ENCODE results near the gene SYNE2. TPM values are rescaled to one million over a fixed set of nuclear protein-coding genes. Genes with fewer than 3 reads are reported as not detected.

Gene SYNE2
- total RNA-seq, 4 donors from 2014 or later, result 314 to 379 (median 342) TPM

DNA sequence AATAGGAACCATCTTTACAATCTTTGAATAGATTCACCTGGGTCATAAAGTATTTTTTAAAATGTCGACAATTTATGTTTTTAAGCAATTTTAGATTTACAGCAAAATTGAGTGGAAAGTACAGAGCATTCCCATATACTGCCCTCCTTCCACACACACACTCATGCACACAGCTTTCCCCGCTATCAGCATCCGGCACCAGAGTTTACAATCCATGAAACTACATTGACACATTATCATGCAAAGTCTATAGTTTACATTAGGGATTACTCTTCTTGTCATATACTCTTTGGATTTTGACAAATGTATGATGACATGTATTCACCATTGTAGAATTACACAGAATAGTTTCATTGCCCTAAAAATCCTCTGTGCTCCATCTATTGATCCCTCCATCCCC lies 9.0 kb upstream of the SYNE2 start:
- WGBS, 2 donors, result 94 to 96% methylated on average over 3 of the region's 3 CpGs

DNA sequence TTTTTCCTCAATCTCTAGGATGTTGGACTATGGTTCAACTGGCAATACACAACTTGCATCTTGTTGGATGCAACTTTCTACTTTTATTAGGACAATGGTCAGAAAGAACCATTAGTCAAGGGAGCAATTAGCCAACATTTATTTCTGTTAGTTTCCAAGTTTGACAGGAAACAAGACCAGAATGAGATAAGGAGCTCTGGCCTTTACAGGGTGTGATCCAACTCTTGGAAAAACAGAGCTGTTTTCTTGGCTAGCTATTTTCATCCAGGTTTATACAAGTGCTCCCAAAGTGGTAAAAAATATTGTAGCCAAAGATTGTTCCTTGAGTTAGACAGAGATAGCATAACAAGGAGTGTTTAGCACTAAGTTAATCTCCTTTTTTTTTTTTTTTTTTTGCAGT lies 3.9 kb upstream of the SYNE2 start:
- peaks cover 0 to 4% of the 10 kb centered on the region in 2 donors for H3K4me1 ChIP-seq
- H3K9me3 ChIP-seq, result no peaks in the 10 kb centered on the region
- no peak for DNase-seq
- no peak overlapping the region for H3K27ac ChIP-seq
- H3K36me3 ChIP-seq, result no peaks in the 10 kb centered on the region
- no peak for TF ChIP-seq POLR2A (IDR thresholded peaks at IDR 0.05)
- TF ChIP-seq, protein P1, sequence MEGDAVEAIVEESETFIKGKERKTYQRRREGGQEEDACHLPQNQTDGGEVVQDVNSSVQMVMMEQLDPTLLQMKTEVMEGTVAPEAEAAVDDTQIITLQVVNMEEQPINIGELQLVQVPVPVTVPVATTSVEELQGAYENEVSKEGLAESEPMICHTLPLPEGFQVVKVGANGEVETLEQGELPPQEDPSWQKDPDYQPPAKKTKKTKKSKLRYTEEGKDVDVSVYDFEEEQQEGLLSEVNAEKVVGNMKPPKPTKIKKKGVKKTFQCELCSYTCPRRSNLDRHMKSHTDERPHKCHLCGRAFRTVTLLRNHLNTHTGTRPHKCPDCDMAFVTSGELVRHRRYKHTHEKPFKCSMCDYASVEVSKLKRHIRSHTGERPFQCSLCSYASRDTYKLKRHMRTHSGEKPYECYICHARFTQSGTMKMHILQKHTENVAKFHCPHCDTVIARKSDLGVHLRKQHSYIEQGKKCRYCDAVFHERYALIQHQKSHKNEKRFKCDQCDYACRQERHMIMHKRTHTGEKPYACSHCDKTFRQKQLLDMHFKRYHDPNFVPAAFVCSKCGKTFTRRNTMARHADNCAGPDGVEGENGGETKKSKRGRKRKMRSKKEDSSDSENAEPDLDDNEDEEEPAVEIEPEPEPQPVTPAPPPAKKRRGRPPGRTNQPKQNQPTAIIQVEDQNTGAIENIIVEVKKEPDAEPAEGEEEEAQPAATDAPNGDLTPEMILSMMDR (IDR thresholded peaks at IDR 0.05), result no peak
- H3K4me3 ChIP-seq (replicated peaks in 1 of 3), result no peak overlapping the region
- no peaks in the 10 kb centered on the region for H3K27me3 ChIP-seq
- intact Hi-C loops (cut with DNase I), result no loop called here

More for the DNA sequence above, 9.0 kb upstream of the SYNE2 start:
- TF ChIP-seq, protein P1 (IDR thresholded peaks at IDR 0.05), result no peak
- TF ChIP-seq POLR2A (IDR thresholded peaks at IDR 0.05), result no peak
- Histone ChIP-seq H3K36me3 (no peaks in the 10 kb centered on the region), H3K9me3 (no peaks in the 10 kb centered on the region), H3K4me3 (replicated peaks in 1 of 3) (no peak overlapping the region), H3K27ac (no peak overlapping the region), H3K27me3 (no peaks in the 10 kb centered on the region), H3K4me1 (no peaks in the 10 kb centered on the region)
- intact Hi-C loops (cut with DNase I), result no loop called here
- no peak for DNase-seq

DNA sequence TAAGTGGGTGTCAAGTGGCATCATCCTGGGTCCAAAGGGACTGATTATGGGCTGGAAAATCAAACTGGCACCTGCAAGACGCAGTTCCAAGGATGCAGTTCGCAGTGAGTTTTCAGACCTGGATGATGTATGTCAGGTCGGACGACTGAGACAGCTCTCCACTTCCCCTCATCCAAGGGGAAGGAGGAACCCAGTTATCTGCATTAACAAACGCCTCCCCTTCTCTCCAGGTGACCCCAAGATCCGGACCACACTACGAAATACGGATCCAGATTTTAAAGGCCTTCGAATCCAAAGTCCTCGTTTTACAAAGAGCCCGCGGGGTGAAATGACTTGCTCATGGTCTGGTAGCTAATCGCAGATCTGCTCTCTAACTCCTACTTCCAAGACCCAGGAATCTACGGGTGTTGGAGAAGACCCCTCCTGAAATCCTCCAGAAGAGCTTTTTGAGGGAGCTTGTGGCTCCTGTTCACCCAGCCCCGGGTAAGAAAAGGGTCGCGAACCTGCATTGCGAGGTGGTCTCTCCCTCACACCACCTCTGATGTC lies 460 bp upstream of the SYNE2 start:
- WGBS, 2 donors, result 10 to 14% methylated on average over 14 to 17 of the region's 18 CpGs
- no peak for TF ChIP-seq POLR2A (IDR thresholded peaks at IDR 0.05)
- TF ChIP-seq, protein P1 (IDR thresholded peaks at IDR 0.05), result no peak
- Histone ChIP-seq H3K4me3 (replicated peaks in 1 of 3) (peak overlapping the region; percentile 61 to 91 (median 75)), H3K27me3 (no peaks in the 10 kb centered on the region), H3K36me3 (no peaks in the 10 kb centered on the region), H3K4me1 (peaks cover 22 to 27% of the 10 kb centered on the region in 2 donors), H3K9me3 (no peaks in the 10 kb centered on the region), H3K27ac (peak overlapping the region; percentile 95 to 99 (median 95))
- intact Hi-C loops (cut with DNase I), result loop anchor here (10.0 kb wide), 1 partner anchor 112 kb away; no protein-coding TSS in a partner anchor
- DNase-seq, result peak; percentile 34 to 42

DNA sequence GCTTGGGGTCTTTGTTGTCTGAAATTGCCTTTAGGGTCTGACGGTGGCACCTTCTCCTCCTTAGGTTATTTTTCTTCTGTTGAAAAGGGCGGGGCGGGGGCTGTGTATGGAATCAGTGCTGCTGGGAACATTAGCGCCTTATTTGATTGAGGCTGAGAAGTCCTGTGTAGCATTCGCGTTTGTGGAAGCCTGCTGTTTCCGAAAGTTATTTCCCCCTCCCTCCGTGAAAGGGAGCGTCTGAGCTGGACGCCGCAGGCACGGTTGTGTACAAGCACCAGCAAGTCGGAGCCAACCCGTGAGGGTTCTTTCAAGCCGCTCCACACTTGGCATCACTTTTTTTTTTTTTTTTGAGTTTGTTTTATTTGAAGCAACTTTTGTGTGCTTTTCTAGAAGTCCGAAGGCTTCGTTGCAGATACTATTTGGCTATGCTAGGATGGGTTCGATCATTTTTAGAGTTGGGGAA lies 1.1 kb downstream of the SYNE2 start:
- WGBS, 2 donors, result 0 to 1% methylated on average over 18 of the region's 18 CpGs
- intact Hi-C loops (cut with DNase I), result loop anchor here (10.0 kb wide), 1 partner anchor 111 kb away; no protein-coding TSS in a partner anchor
- DNase-seq, result peak; percentile 78 to 82

DNA sequence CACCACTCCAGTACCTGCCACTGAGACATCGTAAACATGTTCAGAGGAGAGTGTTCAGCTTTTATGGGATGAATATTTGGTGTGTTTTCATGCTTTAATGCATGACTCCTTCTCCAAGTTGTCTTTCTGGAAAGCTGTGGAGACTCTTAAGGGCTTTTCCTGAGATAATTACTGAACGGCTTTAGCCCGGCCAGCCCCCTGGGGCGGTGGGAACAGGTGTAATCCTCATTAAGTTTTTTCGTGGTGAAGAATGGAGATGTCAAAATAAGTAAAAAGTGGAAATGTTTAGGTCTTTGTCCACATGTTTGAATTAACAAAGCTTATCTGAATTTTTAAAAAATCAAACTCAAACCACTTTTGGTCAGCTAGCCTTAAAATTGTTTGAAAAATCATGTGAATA lies 1.5 kb downstream of the SYNE2 start:
- no peak for TF ChIP-seq POLR2A (IDR thresholded peaks at IDR 0.05)
- TF ChIP-seq, protein P1 (IDR thresholded peaks at IDR 0.05), result no peak
- H3K4me1 ChIP-seq, result peaks cover 22 to 29% of the 10 kb centered on the region in 2 donors
- no peaks in the 10 kb centered on the region for H3K27me3 ChIP-seq
- H3K9me3 ChIP-seq, result no peaks in the 10 kb centered on the region
- peak overlapping the region; percentile 95 to 99 (median 95) for H3K27ac ChIP-seq
- no peak for DNase-seq
- intact Hi-C loops (cut with DNase I), result loop anchor here (10.0 kb wide), 1 partner anchor 110 kb away; no protein-coding TSS in a partner anchor
- WGBS, 2 donors, result 4 to 11% methylated on average over 5 of the region's 5 CpGs
- H3K4me3 ChIP-seq (replicated peaks in 1 of 3), result peak overlapping the region; percentile 61 to 91 (median 75)
- H3K36me3 ChIP-seq, result no peaks in the 10 kb centered on the region

More for the DNA sequence above, 1.1 kb downstream of the SYNE2 start:
- peak overlapping the region; percentile 61 to 91 (median 75) for H3K4me3 ChIP-seq (replicated peaks in 1 of 3)
- no peaks in the 10 kb centered on the region for H3K27me3 ChIP-seq
- no peaks in the 10 kb centered on the region for H3K36me3 ChIP-seq
- peak overlapping the region; percentile 95 to 99 (median 95) for H3K27ac ChIP-seq
- H3K4me1 ChIP-seq, result peaks cover 22 to 29% of the 10 kb centered on the region in 2 donors
- H3K9me3 ChIP-seq, result no peaks in the 10 kb centered on the region
- TF ChIP-seq POLR2A (IDR thresholded peaks at IDR 0.05), result peak in 1 of 2 donors; percentile 70
- TF ChIP-seq, protein P1 (IDR thresholded peaks at IDR 0.05), result no peak
